Fibroblast of the aortic adventitia (primary cell): ENCODE data around the gene PPARG. TPM values are rescaled to one million over a fixed set of nuclear protein-coding genes. Genes with fewer than 3 reads are reported as not detected.
A peak's percentile ranks its signal among the peaks of the same experiment; 100 is the strongest.

Experiments used
- DNase-seq: peaks from one replicate; pipeline ENCODE4 v3.0.0-alpha.2; 2010; ENCODE audit warnings: low read depth
- H3K4me3 ChIP-seq: 2 replicates; pipeline ENCODE4 v1.5.1; 2011; ENCODE audit warnings: low read depth, mild to moderate bottlenecking, control low read depth, low read length, moderate library complexity
- CTCF ChIP-seq: IDR thresholded peaks from 2 replicates; pipeline ENCODE4 v1.5.1; 2011; ENCODE audit warnings: mild to moderate bottlenecking, low read length, control low read depth, inconsistent platforms; ENCODE audit not compliant: insufficient read depth
- total RNA-seq: library from RNA; depleted of rRNA; stranded (reverse); fragments of >200 nt; gene quantifications from 2 replicates; pipeline ENCODE4 v1.2.3, GENCODE V29; 2012; ENCODE audit warnings: low replicate concordance

Gene PPARG
- total RNA-seq, 1 donor = 39.4 TPM

- no peak overlapping the region for H3K4me3 ChIP-seq
- DNase-seq = peak; percentile 56
- TF ChIP-seq CTCF = no peak
Observed at GRCh38 chr3:12470111-12470510, 181.2 kb downstream of the PPARG start.

- no peak for TF ChIP-seq CTCF
- DNase-seq = no peak
- no peak overlapping the region for H3K4me3 ChIP-seq
Observed at GRCh38 chr3:12470680-12471079, 181.8 kb downstream of the PPARG start.

- TF ChIP-seq CTCF = no peak
- no peak for DNase-seq
- H3K4me3 ChIP-seq = no peak overlapping the region
Observed at GRCh38 chr3:12471241-12471640, 182.4 kb downstream of the PPARG start.

GRCh38 chr3:12472000-12472610, 183.2 kb downstream of the PPARG start:
- no peak for DNase-seq
- no peak overlapping the region for H3K4me3 ChIP-seq
- TF ChIP-seq CTCF = no peak

- DNase-seq = no peak
Observed at GRCh38 chr3:12472796-12473195, 183.9 kb downstream of the PPARG start.

GRCh38 chr3:12473511-12473910, 184.6 kb downstream of the PPARG start:
- no peak for DNase-seq
- no peak overlapping the region for H3K4me3 ChIP-seq
- TF ChIP-seq CTCF = no peak

More at GRCh38 chr3:12472796-12473195, 183.9 kb downstream of the PPARG start:
- no peak overlapping the region for H3K4me3 ChIP-seq
- no peak for TF ChIP-seq CTCF

GRCh38 chr3:12476238-12476897, 187.5 kb downstream of the PPARG start:
- DNase-seq = peak; percentile 60

More at GRCh38 chr3:12476238-12476897, 187.5 kb downstream of the PPARG start:
- TF ChIP-seq CTCF = no peak
- H3K4me3 ChIP-seq = no peak overlapping the region
